ENCODE data around the gene OR13C2.

DNA sequence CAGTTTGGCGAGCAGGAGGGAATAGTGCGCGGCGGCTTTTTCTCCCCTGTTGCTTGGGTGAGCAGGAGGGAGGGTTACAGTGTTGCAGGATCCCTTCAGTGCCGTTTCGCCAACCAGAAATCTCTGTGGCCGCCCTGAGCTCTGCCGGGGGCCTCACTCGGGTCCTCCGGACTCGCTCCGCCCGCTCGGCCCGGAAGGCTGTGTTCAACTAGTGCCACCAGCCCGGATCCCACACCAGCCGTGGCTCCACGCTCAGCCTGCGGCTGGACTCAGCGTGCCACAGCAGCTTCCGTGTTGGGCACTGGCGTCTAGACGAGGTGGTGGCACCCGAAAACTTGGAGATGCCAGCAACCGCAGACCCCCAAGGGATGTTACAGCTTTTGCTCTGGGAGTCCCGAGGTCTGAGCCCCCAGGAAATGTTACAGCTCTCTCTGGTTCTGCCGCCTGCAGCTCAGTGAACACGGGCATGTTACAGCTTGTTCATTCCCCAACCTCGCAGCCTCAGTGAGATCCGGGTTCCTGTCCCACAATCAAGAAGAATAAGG lies 28.6 kb upstream of the OR13C2 start:
- TF ChIP-seq, protein P1, sequence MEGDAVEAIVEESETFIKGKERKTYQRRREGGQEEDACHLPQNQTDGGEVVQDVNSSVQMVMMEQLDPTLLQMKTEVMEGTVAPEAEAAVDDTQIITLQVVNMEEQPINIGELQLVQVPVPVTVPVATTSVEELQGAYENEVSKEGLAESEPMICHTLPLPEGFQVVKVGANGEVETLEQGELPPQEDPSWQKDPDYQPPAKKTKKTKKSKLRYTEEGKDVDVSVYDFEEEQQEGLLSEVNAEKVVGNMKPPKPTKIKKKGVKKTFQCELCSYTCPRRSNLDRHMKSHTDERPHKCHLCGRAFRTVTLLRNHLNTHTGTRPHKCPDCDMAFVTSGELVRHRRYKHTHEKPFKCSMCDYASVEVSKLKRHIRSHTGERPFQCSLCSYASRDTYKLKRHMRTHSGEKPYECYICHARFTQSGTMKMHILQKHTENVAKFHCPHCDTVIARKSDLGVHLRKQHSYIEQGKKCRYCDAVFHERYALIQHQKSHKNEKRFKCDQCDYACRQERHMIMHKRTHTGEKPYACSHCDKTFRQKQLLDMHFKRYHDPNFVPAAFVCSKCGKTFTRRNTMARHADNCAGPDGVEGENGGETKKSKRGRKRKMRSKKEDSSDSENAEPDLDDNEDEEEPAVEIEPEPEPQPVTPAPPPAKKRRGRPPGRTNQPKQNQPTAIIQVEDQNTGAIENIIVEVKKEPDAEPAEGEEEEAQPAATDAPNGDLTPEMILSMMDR (IDR thresholded peaks at IDR 0.05) = no peak
- no peak for TF ChIP-seq POLR2AphosphoS5 (IDR thresholded peaks at IDR 0.05)
- no peak for TF ChIP-seq POLR2A (IDR thresholded peaks at IDR 0.05)
